HG03039 (cell line): Measurements from ENCODE around the gene SPAG16.

Experiments
- ATAC-seq: cut with Tn5 transposase; IDR thresholded peaks from one replicate; pipeline ENCODE4 v1.9.1; 2021; ENCODE audit warnings: mild to moderate bottlenecking, moderate library complexity; ENCODE audit not compliant: unreplicated experiment

The SPAG16 gene

DNA sequence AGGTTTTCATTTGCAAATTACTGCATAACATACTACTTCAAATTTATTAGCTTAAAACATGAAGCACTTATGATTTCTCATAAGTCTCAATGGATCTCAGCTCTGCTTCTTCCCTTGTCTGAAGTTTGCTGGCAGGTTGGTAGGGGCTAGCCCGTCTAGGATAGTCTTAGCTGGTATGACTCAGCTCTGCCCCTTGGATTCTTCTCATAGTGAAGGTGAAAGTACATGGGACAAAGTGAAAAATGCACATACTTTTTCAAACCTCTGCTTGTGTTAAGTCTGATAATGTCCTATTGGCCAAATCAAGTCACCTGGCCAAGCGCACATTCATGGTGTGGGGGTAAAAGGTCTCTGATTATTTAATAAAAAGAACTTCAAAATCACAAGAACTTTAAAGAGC is 941.8 kb downstream of the SPAG16 start:
- ATAC-seq = no peak

DNA sequence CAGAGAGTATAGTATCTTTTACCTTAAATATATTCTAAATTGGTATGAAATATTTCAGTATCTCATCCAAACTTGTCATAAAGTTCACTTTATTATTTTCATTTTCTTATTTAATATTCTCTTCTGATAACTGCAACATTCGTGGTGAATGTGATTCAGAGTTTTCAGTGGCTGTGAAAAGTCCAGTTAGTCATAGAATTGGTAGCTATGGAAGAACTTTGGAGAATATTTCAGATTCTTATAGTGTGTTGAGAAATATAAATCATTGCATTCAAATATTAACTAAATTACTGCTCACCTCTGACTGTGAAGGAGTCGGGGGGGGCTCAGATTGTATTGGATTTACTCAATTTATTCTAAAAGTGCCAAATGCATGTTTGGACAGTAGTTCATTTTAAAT is 948.0 kb downstream of the SPAG16 start:
- ATAC-seq = no peak

DNA sequence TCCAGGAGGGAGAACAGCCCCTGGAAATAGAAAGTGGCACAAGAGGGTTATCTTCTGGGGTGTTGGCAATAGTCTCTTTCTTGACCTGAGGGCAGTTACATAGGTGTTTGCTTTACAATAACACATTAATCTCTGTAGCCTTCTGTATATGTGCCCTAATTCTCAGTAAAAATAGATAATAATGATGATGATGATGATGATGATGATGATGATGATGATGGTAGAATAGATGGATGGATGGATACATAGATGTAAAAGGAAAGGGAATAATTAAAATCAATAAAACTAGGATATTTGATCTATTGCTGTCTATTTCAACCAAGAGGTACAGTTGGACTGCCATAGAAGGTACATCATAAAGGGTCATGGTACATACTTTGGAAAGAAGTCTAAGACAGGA is 948.9 kb downstream of the SPAG16 start:
- ATAC-seq = no peak

DNA sequence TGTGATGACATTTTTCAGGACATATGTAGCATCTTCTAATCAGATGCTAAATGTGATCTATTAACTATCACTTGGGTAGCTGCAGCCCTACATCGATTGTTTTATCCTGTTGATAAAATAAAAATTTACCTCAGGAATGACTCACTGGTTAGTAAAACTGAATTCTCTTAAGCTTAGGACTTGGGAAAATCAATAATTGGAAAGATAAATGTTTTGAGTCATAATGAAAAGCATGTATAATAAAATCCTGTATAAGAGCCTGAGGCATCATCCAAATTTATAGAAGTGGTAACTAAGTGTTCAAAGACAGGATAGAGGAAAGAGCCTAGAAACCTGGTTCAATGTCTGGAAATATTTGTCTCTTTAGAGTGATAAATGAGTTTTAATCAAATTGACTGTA is 958.5 kb downstream of the SPAG16 start:
- no peak for ATAC-seq

DNA sequence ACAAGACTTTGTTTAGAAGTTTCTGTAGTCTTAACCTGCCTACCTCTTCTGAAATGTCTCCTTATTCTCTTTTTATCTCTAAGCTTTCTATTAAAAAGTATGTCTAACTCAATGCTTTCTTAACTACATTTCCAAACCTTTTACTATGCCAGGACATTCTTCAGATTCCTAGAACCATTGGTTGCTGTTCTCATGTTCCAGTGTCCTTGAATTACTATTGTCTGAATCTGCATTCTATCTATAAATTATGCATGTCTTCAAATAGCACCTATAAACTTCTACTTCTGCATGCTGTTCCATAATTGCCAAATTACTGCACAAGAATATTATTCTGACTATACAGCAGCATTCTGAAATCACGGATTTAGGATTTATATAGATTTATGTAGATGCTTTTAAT is 960.6 kb downstream of the SPAG16 start:
- no peak for ATAC-seq

DNA sequence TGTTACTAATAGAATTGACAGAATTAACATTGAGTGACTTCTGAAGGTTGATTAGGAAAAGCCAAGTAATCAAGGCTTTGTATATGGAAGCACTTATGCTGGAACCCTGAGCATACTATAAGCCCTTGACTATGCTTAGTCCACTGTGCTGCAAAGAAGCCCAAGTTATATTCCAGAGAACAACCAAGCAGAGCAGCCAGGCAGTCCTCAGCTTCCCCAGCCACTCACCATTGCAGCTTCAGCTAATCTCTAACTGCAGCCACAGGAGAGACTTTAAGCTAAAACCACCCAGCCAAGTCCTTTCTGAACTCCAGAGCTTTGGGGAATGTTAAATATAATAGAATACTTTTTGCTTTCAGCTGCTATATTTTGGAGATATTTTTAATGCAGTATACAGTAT is 962.2 kb downstream of the SPAG16 start:
- ATAC-seq = no peak

DNA sequence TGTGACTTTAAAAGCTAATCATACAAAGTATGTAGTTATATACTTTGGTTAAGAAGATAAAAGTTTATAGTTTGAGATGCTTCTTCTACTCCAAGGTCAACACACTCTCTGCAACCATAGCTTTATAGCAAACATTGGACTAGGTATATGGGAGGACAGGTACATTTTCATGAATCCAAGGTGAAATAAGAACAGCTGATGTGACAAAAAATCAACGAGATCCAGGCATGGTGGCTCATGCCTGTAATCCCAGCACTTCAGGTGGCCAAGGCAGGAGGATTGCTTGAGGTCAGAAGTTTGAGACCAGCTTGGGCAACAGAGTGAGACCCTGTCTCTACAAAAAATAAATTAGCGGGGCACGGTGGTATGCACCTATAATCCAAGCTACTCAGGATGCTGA is 963.3 kb downstream of the SPAG16 start:
- no peak for ATAC-seq

DNA sequence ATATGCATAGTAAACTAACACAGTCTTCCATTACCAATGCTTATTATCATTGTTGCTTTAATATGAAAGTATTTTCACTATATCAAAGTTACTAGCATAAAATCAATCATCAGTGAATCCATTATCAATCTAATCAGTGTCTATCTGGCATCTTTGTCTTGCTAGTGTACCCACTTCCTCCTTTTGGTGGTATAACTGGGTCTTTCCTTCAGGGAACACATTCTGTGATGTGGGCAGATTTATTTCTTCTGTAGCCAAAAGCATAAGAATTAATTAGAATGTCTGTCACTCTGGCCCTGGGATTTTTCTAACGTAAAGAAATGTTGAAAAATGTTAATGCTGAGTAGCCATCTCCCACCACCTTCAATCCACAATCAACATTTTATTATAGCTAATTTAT is 970.8 kb downstream of the SPAG16 start:
- ATAC-seq = no peak

DNA sequence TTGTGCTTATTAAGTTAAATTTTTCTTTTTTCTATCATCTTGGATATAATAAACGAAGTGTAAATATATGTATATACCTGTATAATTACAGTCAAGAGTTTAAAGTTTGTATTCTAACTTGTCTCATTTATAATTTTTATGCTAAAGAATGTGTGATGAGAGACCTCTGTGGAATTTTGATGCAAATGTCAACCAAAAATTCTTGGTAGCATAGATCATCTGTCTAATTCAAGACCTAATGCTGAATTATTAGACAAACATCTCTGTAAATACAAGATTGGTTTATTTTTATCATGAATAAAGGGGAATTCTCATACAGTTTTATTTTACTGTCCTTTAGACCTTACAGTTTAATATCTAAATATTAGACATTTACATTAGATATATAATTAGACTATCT is 977.4 kb downstream of the SPAG16 start:
- ATAC-seq = no peak

DNA sequence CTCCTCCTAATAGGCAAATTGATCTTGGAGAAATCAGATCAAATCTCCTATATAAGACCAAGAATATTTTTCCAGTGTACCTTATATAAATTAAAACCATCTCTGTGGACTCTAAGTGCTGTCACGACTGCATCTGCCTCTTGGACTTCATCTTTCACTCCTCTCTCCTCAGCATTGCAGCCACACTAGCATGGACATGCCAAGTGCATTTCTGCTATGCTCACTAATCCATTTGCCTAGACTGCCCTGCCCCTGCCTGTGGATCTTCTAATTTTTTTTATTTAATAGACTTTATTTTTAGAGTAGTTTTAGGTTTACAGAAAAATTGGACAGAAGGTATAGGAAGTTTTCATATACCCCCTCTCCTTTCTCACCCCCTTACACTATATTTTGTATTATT is 979.9 kb downstream of the SPAG16 start:
- no peak for ATAC-seq

DNA sequence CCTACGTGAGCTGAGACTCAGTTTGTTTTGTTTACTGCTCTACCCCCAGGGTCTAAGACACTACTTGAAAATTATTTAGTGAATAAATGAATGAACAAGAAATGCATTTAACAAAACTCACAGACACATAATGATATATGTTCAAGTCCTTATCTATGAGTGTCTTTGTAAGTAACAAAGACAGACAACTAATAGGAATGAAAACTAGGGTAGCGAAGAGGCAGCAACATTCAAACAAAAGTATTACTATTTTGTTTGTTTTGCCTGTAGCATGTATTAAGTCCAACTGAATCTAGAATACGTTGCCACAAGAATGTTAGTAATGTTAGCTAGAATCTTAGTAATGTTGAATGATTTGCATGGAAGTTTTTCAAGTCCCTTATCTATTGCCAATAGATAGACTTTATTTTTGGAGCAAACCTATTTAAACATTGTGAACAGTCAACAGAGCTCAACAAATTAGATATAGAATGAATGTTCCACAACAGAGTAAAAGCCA is 981.8 kb downstream of the SPAG16 start:
- ATAC-seq = no peak

DNA sequence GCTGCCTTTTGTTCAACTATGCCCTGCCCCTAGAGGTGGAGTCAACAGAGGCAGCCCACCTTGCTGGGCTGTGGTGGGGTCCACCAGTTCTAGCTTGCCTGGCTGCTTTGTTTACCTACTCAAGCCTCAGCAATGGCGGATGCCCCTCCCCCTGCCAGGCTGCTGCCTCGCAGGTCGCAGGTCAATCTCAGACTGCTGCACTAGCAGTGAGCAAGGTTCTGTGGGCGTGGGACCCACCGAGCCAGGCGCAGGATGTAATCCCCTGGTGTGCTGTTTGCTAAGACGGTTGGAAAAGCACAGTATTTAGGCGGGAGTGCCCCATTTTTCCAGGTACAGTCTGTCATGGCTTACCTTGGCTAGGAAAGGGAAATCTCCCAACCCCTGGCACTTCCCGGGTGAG is 993.6 kb downstream of the SPAG16 start:
- ATAC-seq = no peak

DNA sequence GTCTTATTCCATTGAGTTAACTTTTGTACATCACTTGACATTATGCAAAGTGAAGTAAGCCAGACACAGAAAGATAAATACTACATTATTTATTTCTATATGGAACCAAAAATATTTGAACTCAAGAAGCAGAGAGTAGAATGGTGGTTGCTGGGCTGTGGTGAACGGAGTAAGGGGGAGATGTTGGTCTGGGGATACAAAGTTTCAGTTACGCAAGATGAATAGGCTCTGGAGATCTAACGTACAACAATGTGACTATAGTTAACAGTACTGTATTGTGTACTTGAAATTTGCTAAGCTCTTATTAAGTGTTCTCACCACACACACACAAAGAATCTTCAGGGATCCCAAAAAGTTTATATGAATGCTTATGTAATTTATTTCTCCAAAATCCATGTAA is 1001.7 kb downstream of the SPAG16 start:
- no peak for ATAC-seq

DNA sequence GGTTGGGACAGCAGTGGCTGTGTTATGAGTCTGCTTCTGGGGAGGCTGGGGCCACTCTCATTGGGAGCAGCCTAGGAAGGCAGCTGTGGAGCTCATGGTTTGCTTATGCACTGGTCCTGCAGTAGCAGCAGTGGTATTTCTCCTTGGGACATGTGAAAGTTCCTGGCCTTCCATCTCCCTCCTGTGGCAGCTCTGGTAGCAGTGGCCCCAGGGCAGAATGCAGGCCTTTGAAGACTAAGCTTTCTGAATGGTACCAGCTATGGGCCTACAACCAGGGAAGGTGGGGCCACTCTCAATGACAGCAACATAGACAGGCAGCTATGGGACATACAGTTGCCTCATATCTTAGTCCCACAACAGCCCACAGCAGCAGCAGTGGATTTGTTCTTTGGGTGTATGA is 1009.3 kb downstream of the SPAG16 start:
- ATAC-seq = no peak

DNA sequence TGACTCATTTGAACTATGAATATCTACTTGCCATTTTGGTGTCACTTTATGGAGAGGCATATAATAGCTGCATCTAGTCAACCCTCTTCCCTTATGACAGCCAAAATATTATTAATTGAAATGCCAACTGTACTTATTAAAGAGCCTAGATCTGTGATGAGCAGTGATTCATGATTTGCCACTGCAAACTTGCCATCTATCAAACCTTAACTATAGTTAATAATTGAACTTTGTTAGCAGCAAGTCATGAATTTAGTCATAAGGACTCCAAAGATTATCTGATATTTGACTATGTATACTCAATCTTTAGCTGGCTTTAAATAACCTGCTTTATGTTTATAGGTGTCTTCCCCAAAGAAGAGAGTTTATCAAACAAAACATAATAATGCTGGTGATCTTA is 1010.2 kb downstream of the SPAG16 start:
- no peak for ATAC-seq

DNA sequence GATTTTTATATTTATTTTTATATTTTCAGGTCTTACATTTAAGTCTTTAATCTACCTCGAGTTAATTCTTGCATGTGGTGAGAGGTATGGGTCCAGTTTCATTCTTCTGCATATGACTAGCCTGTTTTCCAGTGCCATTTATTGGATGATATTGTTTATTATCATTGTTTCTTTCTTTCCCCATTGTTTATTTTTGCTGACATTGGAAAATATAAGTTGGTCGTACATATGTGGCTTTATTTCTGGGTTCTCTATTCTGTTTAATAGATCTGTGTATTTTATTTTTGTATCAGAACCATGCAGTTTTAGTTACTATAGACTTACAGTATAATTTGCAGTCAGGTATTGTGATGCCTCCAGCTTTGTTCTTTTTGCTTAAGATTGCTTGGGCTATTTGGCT is 1013.2 kb downstream of the SPAG16 start:
- ATAC-seq = no peak

DNA sequence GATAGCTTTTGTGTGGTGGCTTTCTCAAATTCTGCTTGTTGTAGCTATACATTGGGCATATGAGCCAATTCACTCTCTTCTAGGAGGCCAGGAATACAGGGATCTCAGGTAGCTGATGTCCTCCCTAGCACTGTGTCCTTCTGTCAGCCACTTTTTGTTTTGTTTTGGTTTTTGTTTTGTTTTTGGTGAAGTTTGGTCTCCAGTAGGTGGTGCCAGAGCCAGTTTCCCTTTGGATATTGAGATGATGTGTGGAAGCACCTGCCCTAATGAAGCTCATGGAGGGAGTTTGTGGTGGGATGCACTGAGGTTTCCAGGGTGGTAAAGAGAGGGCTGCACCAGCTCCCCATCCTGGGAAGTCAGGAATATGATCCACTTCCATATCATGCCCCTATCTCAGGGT is 1026.1 kb downstream of the SPAG16 start:
- peak; percentile 59 for ATAC-seq

DNA sequence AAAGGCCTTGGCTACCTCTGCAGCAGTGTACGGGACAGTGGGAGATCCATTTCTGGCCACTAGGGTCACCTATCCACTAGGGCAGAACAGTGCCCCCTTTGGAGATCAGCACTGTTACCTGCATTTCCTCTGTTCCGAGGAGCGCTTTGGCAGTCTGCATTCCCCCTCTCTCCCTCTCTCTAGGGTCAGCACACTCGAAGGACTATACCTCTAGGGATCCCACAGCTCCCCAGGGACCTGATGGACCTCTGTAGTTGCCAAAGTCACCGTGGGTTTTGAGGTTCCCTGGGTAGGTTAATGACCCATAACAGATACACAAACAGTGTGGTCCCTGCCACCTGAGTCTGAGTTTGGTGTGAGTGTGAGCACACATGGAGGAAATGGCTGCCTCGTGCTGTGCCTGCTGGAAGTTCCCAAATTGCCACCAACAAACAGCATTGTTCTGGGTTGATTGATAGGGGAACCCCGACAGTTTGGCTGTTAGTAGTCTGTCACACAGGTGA is 1026.8 kb downstream of the SPAG16 start:
- ATAC-seq = peak; percentile 46

DNA sequence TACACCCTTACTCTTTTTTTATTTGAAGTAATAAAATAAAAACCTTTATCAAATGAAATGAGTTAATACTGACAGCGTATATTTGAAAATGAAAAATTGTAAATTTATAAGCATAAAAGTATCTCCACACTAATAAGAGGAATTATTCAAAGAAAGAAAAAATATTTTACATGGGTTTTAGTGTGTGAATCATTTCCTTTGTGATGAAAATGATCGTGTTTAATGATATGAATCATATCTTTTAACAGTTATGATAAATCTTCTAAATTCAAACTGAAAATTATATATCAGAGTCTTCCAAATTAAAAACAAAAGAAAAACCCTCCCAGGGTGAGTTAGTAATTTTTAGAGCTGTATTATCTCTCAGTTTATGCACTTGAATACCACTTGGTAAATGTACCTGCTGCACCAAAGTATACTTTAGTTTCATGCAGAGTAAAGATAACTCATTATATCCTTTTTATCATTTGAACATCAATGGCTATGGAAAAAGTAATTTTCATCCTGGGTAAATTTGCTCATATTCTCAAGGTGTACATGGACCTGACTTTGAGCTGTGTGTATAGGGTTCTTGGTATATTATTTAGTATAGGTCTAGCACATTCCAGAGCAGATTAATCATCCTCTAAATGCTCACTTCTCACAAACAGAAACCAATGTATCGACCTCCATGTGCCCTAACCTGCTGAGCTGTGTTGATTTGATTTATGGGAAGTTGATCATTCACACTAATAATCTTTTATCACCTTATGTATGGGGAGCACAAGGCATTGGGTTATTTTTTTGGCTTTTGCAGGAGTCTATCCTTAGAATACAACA is 1027.9 kb downstream of the SPAG16 start:
- ATAC-seq = no peak

DNA sequence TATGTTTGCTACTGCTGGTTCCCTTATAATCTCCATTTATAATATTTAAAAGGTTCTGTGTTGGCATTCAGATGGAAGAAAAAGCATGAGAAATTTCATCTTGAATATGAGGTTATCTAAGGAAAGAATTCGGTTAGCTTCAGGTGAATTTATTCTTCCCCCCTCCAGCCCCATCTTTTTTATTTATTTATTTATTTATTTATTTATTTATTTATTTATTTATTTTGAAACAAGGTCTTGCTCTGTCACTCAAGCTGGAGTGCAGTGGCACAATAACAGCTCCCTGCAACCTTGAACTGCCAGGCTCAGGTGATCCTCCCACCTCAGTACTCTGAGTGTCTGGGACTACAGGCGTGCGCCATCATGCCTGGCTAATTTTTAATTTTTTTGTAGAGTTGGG is 1031.1 kb downstream of the SPAG16 start:
- no peak for ATAC-seq

DNA sequence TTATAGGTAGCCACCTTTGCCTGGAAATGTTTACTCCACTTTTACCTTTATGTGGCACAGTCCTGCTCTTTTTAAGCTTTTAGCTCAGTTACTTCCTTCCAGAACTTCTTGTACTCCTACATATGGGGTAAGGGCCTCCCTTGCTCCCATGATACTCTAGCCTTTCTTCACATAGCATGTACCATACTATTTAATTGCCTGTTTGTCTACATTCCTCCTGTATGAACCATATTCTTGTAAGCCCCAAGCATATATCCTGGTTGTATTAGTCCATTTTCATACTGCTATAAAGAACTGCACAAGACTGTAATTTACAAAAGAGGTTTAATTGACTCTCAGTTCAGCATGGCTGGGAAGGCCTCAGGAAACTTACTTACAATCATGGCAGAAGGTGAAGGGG is 1035.9 kb downstream of the SPAG16 start:
- ATAC-seq = no peak

DNA sequence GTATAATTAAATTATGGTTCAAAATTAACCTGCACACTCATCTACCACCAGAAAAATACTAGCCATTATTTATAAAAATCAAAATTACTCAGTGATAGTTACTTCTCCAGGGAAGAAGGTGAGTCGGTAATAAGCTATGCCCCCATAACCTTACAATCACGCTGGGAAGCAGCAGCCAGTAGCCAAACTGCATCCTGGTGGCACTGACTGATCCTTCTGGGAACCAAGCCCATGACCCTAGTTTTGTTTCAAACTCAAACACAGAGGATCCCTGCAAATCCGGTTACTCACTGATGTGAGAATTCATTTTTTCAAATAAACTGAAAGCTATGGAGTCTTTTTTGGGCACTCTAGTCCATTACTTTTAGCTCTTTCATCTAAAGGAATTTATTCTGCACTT is 1038.4 kb downstream of the SPAG16 start:
- no peak for ATAC-seq

DNA sequence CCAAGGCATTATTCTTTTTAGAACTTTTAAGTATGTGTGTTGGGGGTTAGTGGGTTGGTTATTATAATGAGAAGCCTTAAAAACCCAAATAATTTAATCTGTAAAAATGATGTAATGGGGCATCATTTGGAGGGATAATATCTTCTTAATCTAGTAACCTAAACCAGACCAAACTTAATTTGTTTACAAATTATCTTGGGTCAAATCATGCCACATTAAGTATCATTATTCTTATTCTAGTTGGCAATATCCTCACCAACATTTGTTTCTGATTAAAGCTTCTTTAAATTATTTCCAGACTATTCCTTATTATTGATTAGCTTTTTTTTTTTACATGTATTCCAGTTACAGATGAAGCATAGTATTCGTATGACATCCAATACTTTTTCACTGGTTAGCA is 1041.1 kb downstream of the SPAG16 start:
- ATAC-seq = no peak
